ENCODE measurements around the gene MCTP1. TPM values are rescaled to one million over a fixed set of nuclear protein-coding genes. Genes with fewer than 3 reads are reported as not detected.

Gene MCTP1
- total RNA-seq, 1 experiment from 2014 or later = 25.8 TPM

DNA sequence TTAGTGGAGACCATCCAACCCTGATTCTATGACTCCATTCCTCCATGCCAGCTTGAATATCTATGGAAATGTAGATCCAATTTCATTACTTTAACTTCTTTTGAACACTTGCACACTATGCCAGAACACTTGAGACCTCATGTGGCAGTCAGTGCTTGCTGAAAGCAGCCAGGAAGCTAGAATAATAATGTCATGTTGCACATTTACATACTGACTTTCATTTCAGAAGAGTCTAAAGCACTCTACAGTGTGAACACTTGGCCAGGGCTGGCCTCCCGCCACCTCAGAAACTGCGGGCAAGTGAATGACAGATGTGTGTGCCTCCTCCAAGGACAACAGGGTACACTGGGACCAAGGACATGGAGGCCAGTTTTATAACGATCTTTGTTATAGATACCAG is 569.1 kb downstream of the MCTP1 start:
- Histone ChIP-seq H3K4me3 (ENCODE audit: low read depth, low read length, poor library complexity, severe bottlenecking) (no peak overlapping the region), H3K27ac (ENCODE audit: low read depth, low read length, poor library complexity, severe bottlenecking) (no peak overlapping the region), H3K4me1 (ENCODE audit: insufficient read depth, low read length, poor library complexity, severe bottlenecking) (no peaks in the 10 kb centered on the region), H3K27me3 (replicated peaks; ENCODE audit: insufficient read depth, low read depth, low read length, poor library complexity) (no peaks in the 10 kb centered on the region), H3K36me3 (ENCODE audit: insufficient read depth, low read length, poor library complexity, severe bottlenecking) (no peaks in the 10 kb centered on the region), H3K9me3 (ENCODE audit: low read depth, low read length, poor library complexity, severe bottlenecking) (no peaks in the 10 kb centered on the region)
- no peak for DNase-seq (ENCODE audit: low spot score)
- intact Hi-C loops (cut with micrococcal nuclease; ENCODE audit: unreplicated experiment) = no loop called here
- BruUV-seq (replicated peaks) = no TSS peak
- CTCF ChIA-PET = no interaction called here
- TF ChIP-seq CTCF (conservative IDR thresholded peaks at IDR 0.05; ENCODE audit: low read depth, low read length) (no peak), EZH2 (IDR thresholded peaks at IDR 0.05; ENCODE audit: borderline replicate concordance, low read depth, low read length, poor library complexity, severe bottlenecking) (no peak)
- POLR2A ChIA-PET (ENCODE audit: low non-redundant PET) = no interaction called here

DNA sequence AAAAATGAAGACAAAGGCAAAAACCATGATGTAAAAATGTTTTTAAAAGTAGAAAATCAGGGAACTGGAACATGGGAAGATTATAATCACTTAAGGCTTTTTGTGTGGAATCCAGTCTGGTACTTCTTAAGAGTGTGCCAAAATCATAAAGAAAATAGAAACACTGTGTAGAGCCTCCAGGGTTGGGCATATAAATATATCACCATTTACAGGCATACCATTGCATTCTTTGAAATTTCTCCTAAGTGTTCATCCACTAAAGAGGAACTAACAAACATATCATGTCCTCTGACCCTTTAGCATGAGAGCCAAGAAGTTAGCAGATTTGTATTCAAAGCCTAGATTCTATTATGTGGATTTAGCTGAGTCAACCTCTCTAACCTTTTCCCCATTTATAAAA is 573.1 kb downstream of the MCTP1 start:
- BruUV-seq (replicated peaks) = no TSS peak
- no peaks in the 10 kb centered on the region for H3K4me1 ChIP-seq (ENCODE audit: insufficient read depth, low read length, poor library complexity, severe bottlenecking)
- TF ChIP-seq EZH2 (IDR thresholded peaks at IDR 0.05; ENCODE audit: borderline replicate concordance, low read depth, low read length, poor library complexity, severe bottlenecking) (no peak), CTCF (conservative IDR thresholded peaks at IDR 0.05; ENCODE audit: low read depth, low read length) (no peak)
- CTCF ChIA-PET = no interaction called here
- no peak overlapping the region for H3K27ac ChIP-seq (ENCODE audit: low read depth, low read length, poor library complexity, severe bottlenecking)
- H3K27me3 ChIP-seq (replicated peaks; ENCODE audit: insufficient read depth, low read depth, low read length, poor library complexity) = no peaks in the 10 kb centered on the region
- POLR2A ChIA-PET (ENCODE audit: low non-redundant PET) = no interaction called here
- intact Hi-C loops (cut with micrococcal nuclease; ENCODE audit: unreplicated experiment) = no loop called here
- no peaks in the 10 kb centered on the region for H3K36me3 ChIP-seq (ENCODE audit: insufficient read depth, low read length, poor library complexity, severe bottlenecking)
- H3K9me3 ChIP-seq (ENCODE audit: low read depth, low read length, poor library complexity, severe bottlenecking) = no peaks in the 10 kb centered on the region
- H3K4me3 ChIP-seq (ENCODE audit: low read depth, low read length, poor library complexity, severe bottlenecking) = no peak overlapping the region
- no peak for DNase-seq (ENCODE audit: low spot score)

- Histone ChIP-seq H3K27me3 (replicated peaks; ENCODE audit: insufficient read depth, low read depth, low read length, poor library complexity) (no peaks in the 10 kb centered on the region), H3K4me1 (ENCODE audit: insufficient read depth, low read length, poor library complexity, severe bottlenecking) (peaks cover 8% of the 10 kb centered on the region), H3K4me3 (ENCODE audit: low read depth, low read length, poor library complexity, severe bottlenecking) (no peak overlapping the region), H3K36me3 (ENCODE audit: insufficient read depth, low read length, poor library complexity, severe bottlenecking) (no peaks in the 10 kb centered on the region), H3K27ac (ENCODE audit: low read depth, low read length, poor library complexity, severe bottlenecking) (no peak overlapping the region), H3K9me3 (ENCODE audit: low read depth, low read length, poor library complexity, severe bottlenecking) (no peaks in the 10 kb centered on the region)
- TF ChIP-seq EZH2 (IDR thresholded peaks at IDR 0.05; ENCODE audit: borderline replicate concordance, low read depth, low read length, poor library complexity, severe bottlenecking) (no peak), CTCF (conservative IDR thresholded peaks at IDR 0.05; ENCODE audit: low read depth, low read length) (no peak)
- ChIA-PET POLR2A (ENCODE audit: low non-redundant PET) (no interaction called here), CTCF (no interaction called here)
- intact Hi-C loops (cut with micrococcal nuclease; ENCODE audit: unreplicated experiment) = no loop called here
- DNase-seq (ENCODE audit: low spot score) = no peak
- no TSS peak for BruUV-seq (replicated peaks)
Observed at GRCh38 chr5:94709277-94709676, 575.6 kb downstream of the MCTP1 start.
